ENCODE data around the gene KRT78.

Gene KRT78

DNA sequence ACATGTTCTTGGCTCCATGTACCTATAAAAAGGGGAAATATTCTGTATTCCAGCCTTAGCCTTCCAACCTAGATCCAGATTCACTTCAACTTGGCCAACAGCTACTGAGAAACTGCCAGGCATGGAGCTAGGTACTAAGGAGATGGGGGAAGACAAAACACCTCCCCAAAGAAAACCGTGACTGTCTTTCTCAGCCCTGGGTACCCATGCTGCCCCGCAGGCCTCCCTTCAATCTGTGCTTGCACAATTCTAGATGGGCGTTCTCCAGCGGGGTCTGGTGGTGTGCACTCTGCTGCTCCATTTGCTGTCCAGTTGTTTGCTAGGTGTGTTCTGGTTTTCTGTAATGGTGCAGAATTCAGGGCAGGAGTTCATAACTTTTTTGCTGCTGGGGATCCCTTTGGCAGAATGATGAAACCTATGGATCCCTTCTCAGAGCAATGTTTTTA, 34.1 kb downstream of the KRT78 start:
- H3K4me3 ChIP-seq (replicated peaks; ENCODE audit: low read depth, low read length), result no peak overlapping the region
- no peak for DNase-seq (ENCODE audit: low read depth)
- TF ChIP-seq, protein P1, sequence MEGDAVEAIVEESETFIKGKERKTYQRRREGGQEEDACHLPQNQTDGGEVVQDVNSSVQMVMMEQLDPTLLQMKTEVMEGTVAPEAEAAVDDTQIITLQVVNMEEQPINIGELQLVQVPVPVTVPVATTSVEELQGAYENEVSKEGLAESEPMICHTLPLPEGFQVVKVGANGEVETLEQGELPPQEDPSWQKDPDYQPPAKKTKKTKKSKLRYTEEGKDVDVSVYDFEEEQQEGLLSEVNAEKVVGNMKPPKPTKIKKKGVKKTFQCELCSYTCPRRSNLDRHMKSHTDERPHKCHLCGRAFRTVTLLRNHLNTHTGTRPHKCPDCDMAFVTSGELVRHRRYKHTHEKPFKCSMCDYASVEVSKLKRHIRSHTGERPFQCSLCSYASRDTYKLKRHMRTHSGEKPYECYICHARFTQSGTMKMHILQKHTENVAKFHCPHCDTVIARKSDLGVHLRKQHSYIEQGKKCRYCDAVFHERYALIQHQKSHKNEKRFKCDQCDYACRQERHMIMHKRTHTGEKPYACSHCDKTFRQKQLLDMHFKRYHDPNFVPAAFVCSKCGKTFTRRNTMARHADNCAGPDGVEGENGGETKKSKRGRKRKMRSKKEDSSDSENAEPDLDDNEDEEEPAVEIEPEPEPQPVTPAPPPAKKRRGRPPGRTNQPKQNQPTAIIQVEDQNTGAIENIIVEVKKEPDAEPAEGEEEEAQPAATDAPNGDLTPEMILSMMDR (IDR thresholded peaks at IDR 0.05; ENCODE audit: low read length, missing control alignments), result no peak

DNA sequence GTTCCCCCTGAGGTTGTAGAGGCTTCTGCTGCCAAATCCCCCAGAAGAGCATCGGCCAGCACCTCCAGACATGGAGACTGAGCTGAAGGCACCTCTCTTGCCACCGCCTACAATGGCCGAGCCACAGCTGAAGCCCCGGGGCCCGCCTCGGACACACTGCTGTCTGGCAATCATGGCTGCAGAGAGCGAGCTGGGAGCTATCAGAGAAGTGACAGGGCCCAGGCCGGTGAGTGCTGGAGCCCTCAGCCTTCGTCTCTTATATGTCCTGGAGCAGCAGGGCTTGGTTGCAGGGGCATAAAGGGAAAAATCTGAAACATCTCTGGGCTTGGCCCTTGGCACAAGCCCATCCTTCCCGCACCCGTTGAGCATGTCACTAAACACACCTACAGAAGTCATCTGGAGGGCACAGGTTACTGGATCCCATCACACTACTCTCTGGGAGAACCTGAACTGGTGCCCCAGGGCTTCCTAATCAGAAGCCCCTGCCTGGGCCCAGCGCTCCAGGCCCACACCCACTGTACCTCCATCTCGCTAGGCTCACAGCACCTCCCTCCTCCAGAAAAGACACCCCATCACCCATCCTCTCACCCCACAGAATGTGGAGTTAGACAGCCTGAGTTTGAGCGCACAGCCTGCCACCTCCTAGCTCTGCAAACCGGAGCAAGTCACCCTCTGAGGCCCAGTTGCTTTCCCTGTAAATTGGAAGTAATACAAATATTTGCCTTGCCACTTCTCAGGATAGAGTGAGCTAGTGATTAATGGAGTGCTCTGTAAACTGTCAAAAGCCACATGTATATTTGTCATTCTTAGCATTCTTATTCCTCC, 34.7 kb downstream of the KRT78 start, which contains the start of gene KRT4:
KRT4 (minus strand) TSS at position 232 of the 825 bp plus-strand sequence; CDS start at position 174, 58 bp downstream.
- no peak for DNase-seq (ENCODE audit: low read depth)
- TF ChIP-seq, protein P1 (IDR thresholded peaks at IDR 0.05; ENCODE audit: low read length, missing control alignments), result no peak
- no peak within 1 kb of the TSS for H3K4me3 ChIP-seq (replicated peaks; ENCODE audit: low read depth, low read length)

DNA sequence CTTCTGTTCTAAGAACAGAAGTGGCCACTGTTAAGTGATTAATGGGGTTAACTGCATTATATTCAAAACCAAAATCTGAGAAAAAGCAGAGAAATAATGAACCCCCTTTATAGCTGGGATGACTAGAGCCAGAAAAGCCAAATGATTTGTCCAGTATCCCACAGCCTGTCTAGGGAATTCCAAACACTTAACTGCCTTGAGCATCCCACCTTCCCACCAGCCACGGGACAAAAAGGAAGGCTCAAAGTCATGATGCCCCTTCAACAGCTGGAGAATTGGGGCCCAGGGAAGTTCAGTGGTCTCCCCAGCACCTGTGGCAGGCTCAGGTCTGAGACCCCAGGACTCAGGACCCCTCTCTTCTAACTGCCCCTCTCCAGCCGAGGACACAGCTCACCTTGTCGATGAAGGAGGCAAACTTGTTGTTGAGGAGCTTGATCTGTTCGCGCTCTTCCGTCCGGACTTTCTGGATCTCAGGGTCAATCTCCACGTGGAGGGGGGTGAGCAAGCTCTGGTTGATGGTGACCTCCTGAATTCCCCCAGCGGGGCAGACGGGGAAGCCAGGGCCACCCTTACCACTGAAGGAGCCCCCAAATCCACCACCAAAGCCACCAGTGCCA, 35.5 kb downstream of the KRT78 start:
- TF ChIP-seq, protein P1 (IDR thresholded peaks at IDR 0.05; ENCODE audit: low read length, missing control alignments), result no peak
- no peak overlapping the region for H3K4me3 ChIP-seq (replicated peaks; ENCODE audit: low read depth, low read length)
- DNase-seq (ENCODE audit: low read depth), result no peak

DNA sequence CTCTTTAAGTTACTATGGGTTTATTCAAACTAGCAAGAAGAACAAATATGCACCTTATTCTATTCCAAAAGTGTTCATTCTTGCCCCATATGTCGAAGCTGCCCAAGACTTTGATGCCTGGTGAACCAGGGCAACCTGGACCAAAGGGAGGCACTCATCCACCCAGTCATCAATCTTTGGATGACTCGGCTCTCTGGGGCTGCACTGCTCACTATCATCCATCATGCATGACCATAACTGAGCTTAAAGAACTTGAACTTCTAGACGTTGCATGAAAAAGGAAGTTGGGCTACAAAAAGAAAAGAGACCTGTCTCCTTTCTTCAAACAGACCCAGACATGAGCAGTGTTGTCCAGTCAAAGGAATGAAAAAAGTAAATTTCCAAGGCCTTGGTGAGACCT, 36.0 kb downstream of the KRT78 start:
- no peak overlapping the region for H3K4me3 ChIP-seq (replicated peaks; ENCODE audit: low read depth, low read length)
- no peak for DNase-seq (ENCODE audit: low read depth)
- TF ChIP-seq, protein P1 (IDR thresholded peaks at IDR 0.05; ENCODE audit: low read length, missing control alignments), result no peak

DNA sequence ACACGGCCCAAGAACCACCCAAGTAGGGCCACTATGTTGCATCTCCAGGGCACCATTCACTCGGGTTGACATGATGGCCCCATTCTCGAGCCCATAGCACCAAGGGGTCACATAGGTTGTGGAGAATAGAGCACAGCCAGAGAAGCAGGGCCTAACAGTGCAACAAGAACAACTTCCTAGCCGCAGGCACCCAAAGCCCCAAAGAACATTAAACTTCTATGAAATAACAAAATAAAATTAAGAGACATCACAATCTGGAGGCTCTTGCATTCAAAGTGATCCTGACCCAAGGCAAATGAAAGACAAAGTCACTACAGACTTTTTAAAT, 36.8 kb downstream of the KRT78 start:
- TF ChIP-seq, protein P1 (IDR thresholded peaks at IDR 0.05; ENCODE audit: low read length, missing control alignments), result no peak
- DNase-seq (ENCODE audit: low read depth), result no peak
- no peak overlapping the region for H3K4me3 ChIP-seq (replicated peaks; ENCODE audit: low read depth, low read length)

DNA sequence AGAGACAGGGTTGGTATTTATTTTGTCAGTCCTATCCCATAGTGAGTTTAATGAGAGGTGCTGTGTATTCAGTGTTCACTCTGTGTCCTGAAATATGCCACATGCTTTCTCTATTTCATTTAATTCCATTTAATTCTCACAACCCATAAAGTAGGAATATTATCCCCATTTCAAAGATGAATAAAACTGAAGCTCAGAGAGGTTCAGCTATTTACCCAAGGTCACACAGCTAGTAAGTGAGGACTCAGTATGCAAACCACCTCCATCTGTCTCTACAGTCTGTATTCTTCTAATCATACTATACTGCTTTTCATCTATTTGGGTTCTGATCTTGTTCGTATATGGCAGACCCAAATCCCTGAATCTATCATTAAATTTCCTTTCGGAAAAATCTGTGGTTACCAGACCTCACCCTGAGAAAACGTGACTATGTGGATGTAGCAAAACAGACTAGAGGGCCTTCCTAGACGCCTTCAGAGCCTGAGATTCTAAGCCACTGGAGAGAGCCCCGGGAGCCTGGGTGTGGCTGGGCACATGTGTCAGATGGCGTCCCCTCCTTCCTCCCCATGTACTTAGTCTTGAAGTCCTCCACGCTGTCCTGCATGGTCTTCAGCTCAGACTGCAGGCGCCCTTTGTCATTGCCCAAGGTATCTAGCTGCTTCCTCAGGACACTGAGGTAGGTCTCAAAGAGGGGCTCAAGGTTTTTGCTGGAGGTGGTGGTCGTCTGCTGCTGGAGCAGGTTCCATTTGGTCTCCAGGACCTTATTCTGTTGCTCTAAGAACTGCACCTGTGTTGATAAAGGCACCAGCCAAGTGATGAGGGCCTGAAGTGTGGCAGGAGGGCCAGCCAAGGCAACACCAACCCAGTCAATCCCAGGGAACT, 37.4 kb downstream of the KRT78 start:
- H3K4me3 ChIP-seq (replicated peaks; ENCODE audit: low read depth, low read length), result no peak overlapping the region
- no peak for DNase-seq (ENCODE audit: low read depth)
- TF ChIP-seq, protein P1 (IDR thresholded peaks at IDR 0.05; ENCODE audit: low read length, missing control alignments), result no peak
